Skeletal muscle tissue (tissue), 4 donors: ENCODE measurements around the gene TBC1D1. TPM values are rescaled to one million over a fixed set of nuclear protein-coding genes. Genes with fewer than 3 reads are reported as not detected.
A peak's percentile ranks its signal among the peaks of the same experiment; 100 is the strongest.

ENCODE experiments used
- H3K27ac ChIP-seq: one replicate; pipeline ENCODE4 v1.7.0; 2013; ENCODE audit warnings: mild to moderate bottlenecking, low read depth, low read length, inconsistent platforms
- H3K27me3 ChIP-seq, 3 donors: one replicate each; pipeline ENCODE4 v1.7.0; 2013; ENCODE audit warnings: low read length in 3 of 3; ENCODE audit not compliant: control insufficient read depth in 3 of 3, insufficient read depth in 3 of 3
- H3K36me3 ChIP-seq, 3 donors: one replicate each; pipeline ENCODE4 v1.7.0; 2013; ENCODE audit warnings: low read length in 3 of 3; ENCODE audit not compliant: control insufficient read depth in 3 of 3, insufficient read depth in 3 of 3
- H3K4me1 ChIP-seq, 3 donors: one replicate each; pipeline ENCODE4 v1.7.0; 2013; ENCODE audit warnings: low read length in 3 of 3, mild to moderate bottlenecking in 3 of 3; ENCODE audit not compliant: control insufficient read depth in 3 of 3, insufficient read depth in 3 of 3
- H3K4me3 ChIP-seq, 3 donors: one replicate each; pipeline ENCODE4 v1.7.0; 2013; ENCODE audit warnings: low read length in 3 of 3
- H3K9ac ChIP-seq, 3 donors: one replicate each; pipeline ENCODE4 v1.7.0; 2013; ENCODE audit warnings: low read length in 3 of 3, mild to moderate bottlenecking in 3 of 3, moderate library complexity in 2 of 3, low read depth in 1 of 3
- H3K9me3 ChIP-seq, 3 donors: one replicate each; pipeline ENCODE4 v1.7.0; 2013; ENCODE audit warnings: low read length in 3 of 3; ENCODE audit not compliant: control insufficient read depth in 3 of 3
- total RNA-seq: library from RNA; depleted of rRNA; stranded (reverse); fragments of >200 nt; gene quantifications from one replicate; pipeline ENCODE4 v1.2.3, GENCODE V29; 2014
- donor health status: Osteomylitis.

Gene TBC1D1
- total RNA-seq, 1 donor from 2014 or later = 54.3 TPM

- H3K36me3 ChIP-seq = no peaks in the 10 kb centered on the region
- H3K9me3 ChIP-seq = no peaks in the 10 kb centered on the region
- H3K27ac ChIP-seq = peak overlapping the region; percentile 57
- H3K27me3 ChIP-seq = no peaks in the 10 kb centered on the region
- peaks cover 4 to 16% (median 10%) of the 10 kb centered on the region in 3 donors for H3K4me1 ChIP-seq
- peak overlapping the region in 1 of 3 donors; percentile 60 for H3K9ac ChIP-seq
- no peak overlapping the region for H3K4me3 ChIP-seq
These were observed 286.2 kb downstream of the TBC1D1 start for GRCh38 chr4:38177035-38177546.

- Histone ChIP-seq H3K27me3 (no peaks in the 10 kb centered on the region), H3K4me3 (no peak overlapping the region), H3K9me3 (no peaks in the 10 kb centered on the region), H3K9ac (peak overlapping the region in 2 of 3 donors; percentile 58 to 60), H3K36me3 (no peaks in the 10 kb centered on the region), H3K4me1 (peaks cover 4 to 16% (median 10%) of the 10 kb centered on the region in 3 donors), H3K27ac (peak overlapping the region; percentile 57)
These were observed 286.9 kb downstream of the TBC1D1 start for GRCh38 chr4:38177641-38178391.

GRCh38 chr4:38178392-38178995 is 287.6 kb downstream of the TBC1D1 start:
- Histone ChIP-seq H3K9me3 (no peaks in the 10 kb centered on the region), H3K27me3 (no peaks in the 10 kb centered on the region), H3K4me1 (peaks cover 4 to 16% (median 10%) of the 10 kb centered on the region in 3 donors), H3K4me3 (no peak overlapping the region), H3K9ac (no peak overlapping the region), H3K36me3 (no peaks in the 10 kb centered on the region), H3K27ac (no peak overlapping the region)

DNA sequence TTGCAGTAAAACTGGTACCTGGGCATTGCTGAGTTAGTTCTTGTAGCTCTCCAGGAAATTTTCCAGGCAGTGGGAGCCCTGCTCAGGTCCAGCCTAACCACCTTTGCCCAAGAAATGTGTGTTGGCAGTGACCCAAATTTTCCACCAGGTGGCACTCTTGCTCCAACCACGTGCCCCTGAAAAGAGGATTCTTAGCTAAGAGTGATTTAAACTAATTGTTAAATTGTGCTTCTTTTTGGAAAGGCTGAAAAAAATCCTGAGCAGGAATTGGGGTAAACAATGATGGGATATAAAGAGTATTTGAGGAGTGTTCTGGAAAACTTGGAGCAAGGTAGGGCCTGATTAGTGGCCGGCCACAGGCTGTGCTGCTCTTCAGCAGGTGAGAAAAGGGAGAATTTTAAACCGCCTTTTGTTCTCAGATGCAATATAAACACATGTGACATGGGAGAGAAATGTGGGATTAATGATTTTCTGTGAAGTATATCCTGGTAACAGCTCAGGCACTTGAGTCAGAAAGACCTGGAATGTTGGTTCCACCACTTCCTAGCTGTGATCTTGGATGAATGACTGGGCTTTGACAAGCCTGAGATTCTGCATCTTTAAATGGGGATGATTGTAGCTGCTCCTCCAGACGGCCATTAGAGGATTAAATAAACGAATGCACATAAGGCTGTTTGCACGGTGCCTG is 288.9 kb downstream of the TBC1D1 start:
- Histone ChIP-seq H3K36me3 (no peaks in the 10 kb centered on the region), H3K9ac (no peak overlapping the region), H3K9me3 (no peaks in the 10 kb centered on the region), H3K4me3 (no peak overlapping the region), H3K4me1 (peaks cover 4 to 16% (median 10%) of the 10 kb centered on the region in 3 donors), H3K27me3 (no peaks in the 10 kb centered on the region), H3K27ac (no peak overlapping the region)

DNA sequence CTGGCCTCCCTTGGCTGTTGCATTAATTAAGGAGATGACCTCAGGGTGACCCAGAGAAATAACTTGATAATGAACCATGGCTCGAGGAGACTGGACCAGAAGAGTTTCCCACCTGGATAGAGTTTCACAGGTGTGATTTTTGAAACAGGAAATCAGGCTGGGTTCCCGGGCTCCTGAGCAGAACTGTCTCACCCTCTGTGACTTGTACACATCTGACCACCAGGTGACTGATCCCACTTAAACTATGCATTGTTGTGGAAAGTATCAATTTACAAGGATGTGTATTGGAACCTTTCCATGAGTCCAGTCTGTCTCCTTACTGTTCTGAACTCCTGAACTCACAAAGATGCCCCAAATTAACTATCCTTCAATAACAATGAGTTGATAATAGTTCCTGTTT is 289.6 kb downstream of the TBC1D1 start:
- Histone ChIP-seq H3K27me3 (no peaks in the 10 kb centered on the region), H3K27ac (no peak overlapping the region), H3K4me3 (no peak overlapping the region), H3K36me3 (no peaks in the 10 kb centered on the region), H3K9ac (no peak overlapping the region), H3K4me1 (peaks cover 4 to 16% (median 10%) of the 10 kb centered on the region in 3 donors), H3K9me3 (no peaks in the 10 kb centered on the region)

DNA sequence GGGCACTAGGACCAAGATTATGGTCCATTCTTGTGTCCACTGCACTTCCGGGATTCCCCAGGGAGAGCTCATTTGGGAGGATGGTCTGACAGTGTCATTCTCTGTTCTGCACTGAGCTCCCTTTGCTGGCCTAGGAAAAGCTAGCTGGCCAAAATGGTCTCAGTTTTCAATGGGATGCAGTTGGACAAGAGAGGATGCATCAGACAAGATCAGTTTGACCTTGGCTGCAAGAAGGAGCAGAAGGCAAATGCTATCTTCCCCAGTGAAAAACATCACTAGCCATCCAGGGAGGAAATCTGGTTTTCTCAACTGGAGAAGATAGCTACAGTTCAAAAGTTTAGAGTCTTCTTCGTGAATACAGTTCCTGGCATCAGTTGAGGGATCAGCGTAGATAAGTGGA is 290.4 kb downstream of the TBC1D1 start:
- Histone ChIP-seq H3K36me3 (no peaks in the 10 kb centered on the region), H3K9me3 (no peaks in the 10 kb centered on the region), H3K27ac (no peak overlapping the region), H3K4me3 (no peak overlapping the region), H3K9ac (no peak overlapping the region), H3K4me1 (peaks cover 4 to 16% (median 10%) of the 10 kb centered on the region in 3 donors), H3K27me3 (no peaks in the 10 kb centered on the region)

DNA sequence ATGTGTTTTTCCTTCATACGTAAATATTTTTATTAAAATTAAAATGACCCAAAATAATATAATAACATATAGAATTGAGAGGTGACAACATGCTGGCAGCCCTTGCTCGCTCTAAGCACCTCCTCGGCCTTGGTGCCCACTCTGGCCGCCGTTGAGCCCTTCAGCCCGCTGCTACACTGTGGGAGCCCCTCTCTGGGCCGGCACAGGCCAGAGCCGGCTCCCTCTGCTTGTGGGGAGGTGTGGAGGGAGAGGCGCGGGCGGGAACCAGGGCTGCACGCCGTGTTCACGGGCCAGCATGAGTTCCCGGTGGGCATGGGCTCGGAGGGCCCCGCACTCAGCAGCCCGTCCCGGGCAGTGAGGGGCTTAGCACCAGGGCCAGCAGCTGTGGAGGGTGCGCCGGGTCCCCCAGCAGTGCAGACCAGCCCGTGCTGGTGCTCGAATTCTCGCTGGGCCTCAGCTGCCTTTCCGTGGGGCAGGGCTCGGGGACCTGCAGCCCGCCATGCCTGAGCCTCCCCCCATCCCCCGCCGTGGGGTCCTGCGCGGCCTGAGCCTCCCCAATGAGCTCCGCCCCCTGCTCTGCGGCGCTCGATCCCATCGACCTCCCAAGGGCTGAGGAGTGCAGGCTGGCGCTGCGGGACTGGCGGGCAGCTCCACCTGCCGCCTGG is 291.6 kb downstream of the TBC1D1 start:
- Histone ChIP-seq H3K36me3 (no peaks in the 10 kb centered on the region), H3K27ac (no peak overlapping the region), H3K27me3 (no peaks in the 10 kb centered on the region), H3K9me3 (no peaks in the 10 kb centered on the region), H3K4me1 (peaks cover 2 to 11% (median 6%) of the 10 kb centered on the region in 3 donors), H3K4me3 (no peak overlapping the region), H3K9ac (no peak overlapping the region)

- H3K9me3 ChIP-seq = no peaks in the 10 kb centered on the region
These were observed 293.5 kb downstream of the TBC1D1 start for GRCh38 chr4:38184404-38184803.

DNA sequence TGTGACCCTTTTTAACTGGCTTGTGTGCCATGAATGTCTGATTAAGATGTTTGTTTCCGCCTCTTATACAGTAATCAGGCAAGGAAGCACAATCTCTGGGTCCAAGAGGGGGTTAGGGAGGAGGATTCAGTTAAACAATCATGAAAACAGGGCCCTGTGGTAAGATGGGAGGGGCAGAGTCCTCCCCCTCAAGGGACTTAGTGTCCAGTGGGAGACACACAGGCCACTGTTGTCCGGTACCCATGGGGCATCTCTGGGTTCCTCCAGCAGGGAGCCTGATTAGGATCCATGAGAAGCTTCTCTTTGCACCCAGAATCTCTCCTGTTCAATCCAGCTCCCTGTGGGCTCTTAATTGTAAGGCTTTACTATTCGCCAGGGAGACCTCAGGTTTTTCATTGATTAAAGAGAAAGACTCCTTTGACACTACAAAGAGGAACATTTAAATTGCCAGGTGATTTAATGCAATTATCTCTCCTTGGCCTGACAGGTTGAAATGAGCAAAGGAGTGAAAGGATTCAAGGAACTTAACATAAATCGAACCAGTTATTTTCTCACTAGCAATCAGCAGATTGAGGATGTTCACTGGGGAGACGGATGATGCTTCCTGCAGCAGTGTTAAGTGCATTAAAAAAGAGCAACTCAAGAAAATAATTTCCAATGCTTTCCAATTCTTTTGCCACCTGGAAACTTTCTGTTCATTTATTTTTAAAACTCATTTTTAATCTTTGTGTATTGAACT is 294.7 kb downstream of the TBC1D1 start:
- no peaks in the 10 kb centered on the region for H3K36me3 ChIP-seq
- no peak overlapping the region for H3K4me3 ChIP-seq
- H3K4me1 ChIP-seq = peaks cover 5 to 9% (median 7%) of the 10 kb centered on the region in 3 donors
- no peak overlapping the region for H3K9ac ChIP-seq
- H3K9me3 ChIP-seq = no peaks in the 10 kb centered on the region
- no peak overlapping the region for H3K27ac ChIP-seq
- no peaks in the 10 kb centered on the region for H3K27me3 ChIP-seq

More at GRCh38 chr4:38184404-38184803, 293.5 kb downstream of the TBC1D1 start:
- H3K27ac ChIP-seq = no peak overlapping the region
- H3K4me1 ChIP-seq = peaks cover 0 to 5% (median 0%) of the 10 kb centered on the region in 3 donors
- no peaks in the 10 kb centered on the region for H3K36me3 ChIP-seq
- H3K9ac ChIP-seq = no peak overlapping the region
- no peaks in the 10 kb centered on the region for H3K27me3 ChIP-seq
- H3K4me3 ChIP-seq = no peak overlapping the region
